ENCODE measurements around the gene C10orf90.

DNA sequence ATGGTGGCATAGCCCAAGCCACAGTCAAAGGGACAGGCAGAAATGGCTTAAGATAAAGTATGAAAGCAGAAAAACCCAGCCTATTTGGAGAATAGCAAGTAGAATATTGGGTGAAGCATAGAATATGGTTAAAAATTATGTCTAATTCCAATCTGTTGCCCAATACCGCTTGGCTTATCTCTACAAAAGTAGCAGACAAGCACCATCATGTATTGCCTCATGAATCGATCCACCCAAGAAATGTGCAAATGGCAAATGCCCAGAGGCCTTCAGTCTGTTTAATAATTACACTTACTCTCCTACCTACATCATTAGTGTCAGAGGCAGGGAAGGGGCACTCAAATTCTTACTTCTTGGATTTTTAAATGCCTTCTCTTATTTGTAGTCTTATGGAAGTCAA lies 151.3 kb downstream of the C10orf90 start:
- TF ChIP-seq, protein P1, sequence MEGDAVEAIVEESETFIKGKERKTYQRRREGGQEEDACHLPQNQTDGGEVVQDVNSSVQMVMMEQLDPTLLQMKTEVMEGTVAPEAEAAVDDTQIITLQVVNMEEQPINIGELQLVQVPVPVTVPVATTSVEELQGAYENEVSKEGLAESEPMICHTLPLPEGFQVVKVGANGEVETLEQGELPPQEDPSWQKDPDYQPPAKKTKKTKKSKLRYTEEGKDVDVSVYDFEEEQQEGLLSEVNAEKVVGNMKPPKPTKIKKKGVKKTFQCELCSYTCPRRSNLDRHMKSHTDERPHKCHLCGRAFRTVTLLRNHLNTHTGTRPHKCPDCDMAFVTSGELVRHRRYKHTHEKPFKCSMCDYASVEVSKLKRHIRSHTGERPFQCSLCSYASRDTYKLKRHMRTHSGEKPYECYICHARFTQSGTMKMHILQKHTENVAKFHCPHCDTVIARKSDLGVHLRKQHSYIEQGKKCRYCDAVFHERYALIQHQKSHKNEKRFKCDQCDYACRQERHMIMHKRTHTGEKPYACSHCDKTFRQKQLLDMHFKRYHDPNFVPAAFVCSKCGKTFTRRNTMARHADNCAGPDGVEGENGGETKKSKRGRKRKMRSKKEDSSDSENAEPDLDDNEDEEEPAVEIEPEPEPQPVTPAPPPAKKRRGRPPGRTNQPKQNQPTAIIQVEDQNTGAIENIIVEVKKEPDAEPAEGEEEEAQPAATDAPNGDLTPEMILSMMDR (IDR thresholded peaks at IDR 0.05; ENCODE audit: extremely low read depth in 1 of 2, insufficient read depth in 1 of 2, low read depth in 1 of 2, low read length in 2 of 2) = no peak
- no peak for TF ChIP-seq POLR2A (IDR thresholded peaks at IDR 0.05; ENCODE audit: low read depth, low read length)
- no peak for TF ChIP-seq EZH2 (IDR thresholded peaks at IDR 0.05; ENCODE audit: borderline replicate concordance, low read depth, low read length, severe bottlenecking)
